K562 (cell line): ENCODE data around the gene B4GALT1. TPM values are rescaled to one million over a fixed set of nuclear protein-coding genes. Genes with fewer than 3 reads are reported as not detected.

Source experiments
- ARID1B ChIP-seq: fragments of 450-650 bp; IDR thresholded peaks from 2 replicates; pipeline ENCODE4 v1.6.1; 2016; ENCODE audit warnings: antibody characterized with exemption, mild to moderate bottlenecking, inconsistent platforms
- CREB1 ChIP-seq, 2 experiments: sonication (generic) in 1 of 2; formaldehyde crosslinking in 1 of 2; IDR thresholded peaks; 2 replicates each; pipeline versions ENCODE4 v1.6.1 to v1.8.0; 2012 to 2022; ENCODE audit warnings: inconsistent platforms in 1 of 2, mild to moderate bottlenecking in 1 of 2, missing genetic modification reagents in 1 of 2, moderate library complexity in 1 of 2
- GABPB1 ChIP-seq: sonication (generic); formaldehyde crosslinking; IDR thresholded peaks from 2 replicates; pipeline ENCODE4 v1.8.0; 2022; ENCODE audit warnings: mild to moderate bottlenecking, missing genetic modification reagents
- HDAC1 ChIP-seq, 2 experiments: fragments of 450-650 bp; IDR thresholded peaks; 2 replicates each; pipeline ENCODE4 v1.6.1; 2016 to 2017; ENCODE audit warnings: inconsistent platforms in 1 of 2, mild to moderate bottlenecking in 1 of 2, moderate library complexity in 1 of 2
- KLF16 ChIP-seq: IDR thresholded peaks from 2 replicates; pipeline ENCODE4 v1.6.1; 2016; ENCODE audit warnings: antibody characterized with exemption
- PCBP1 ChIP-seq: fragments of 200-400 bp; formaldehyde crosslinking; IDR thresholded peaks from 2 replicates; pipeline ENCODE4 v1.6.1; 2018; ENCODE audit warnings: mild to moderate bottlenecking, low read depth, low read length; ENCODE audit not compliant: poor library complexity, severe bottlenecking
- RB1 ChIP-seq: fragments of 450-650 bp; IDR thresholded peaks from 2 replicates; pipeline ENCODE4 v1.6.1; 2017; ENCODE audit warnings: low read depth, mild to moderate bottlenecking
- RBM22 ChIP-seq: fragments of 200-400 bp; formaldehyde crosslinking; IDR thresholded peaks from 2 replicates; pipeline ENCODE4 v1.6.1; 2018; ENCODE audit warnings: low read length, low read depth; ENCODE audit not compliant: poor library complexity, severe bottlenecking
- SLC30A9 ChIP-seq: fragments of 250-450 bp; sonication (Bioruptor Pico); IDR thresholded peaks from 2 replicates; pipeline ENCODE4 v1.8.0; 2022; ENCODE audit warnings: mild to moderate bottlenecking, moderate library complexity
- SMAD4 ChIP-seq: fragments of 250-450 bp; sonication (Bioruptor Pico); conservative IDR thresholded peaks from 2 replicates; pipeline ENCODE4 v1.8.0; 2021; ENCODE audit warnings: inconsistent platforms, mild to moderate bottlenecking, moderate library complexity
- TAL1 ChIP-seq: fragments of 450-650 bp; IDR thresholded peaks from 2 replicates; pipeline ENCODE4 v1.6.1; 2016; ENCODE audit warnings: mild to moderate bottlenecking
- TGIF2 ChIP-seq: sonication (generic); formaldehyde crosslinking; IDR thresholded peaks from 2 replicates; pipeline ENCODE4 v1.8.1; 2022; ENCODE audit warnings: mild to moderate bottlenecking, missing genetic modification reagents, moderate library complexity
- ZFX ChIP-seq: sonication (generic); formaldehyde crosslinking; IDR thresholded peaks from 2 replicates; pipeline ENCODE4 v1.8.0; 2022; ENCODE audit warnings: mild to moderate bottlenecking, missing genetic modification reagents, moderate library complexity
- ZNF644 ChIP-seq: fragments of 200-800 bp; sonication (Bioruptor generic); IDR thresholded peaks from 2 replicates; pipeline ENCODE4 v1.6.1; 2016; ENCODE audit warnings: low read depth, missing genetic modification characterization, missing compliant biosample characterization
- polyA plus RNA-seq, 8 experiments: library from polyadenylated mRNA; depleted of rRNA in 4 of 8; stranded (reverse) in 5 of 8; unstranded in 3 of 8; fragments of >200 nt; fragmentation: Nextera tagmentation in 2 of 8; fragmentation: Illumina TruSeq in 1 of 8; extraction: Ambion mirVana in 2 of 8; extraction: Trizol in 1 of 8; gene quantifications; 2 replicates each; pipeline versions ENCODE4 v1.2.1 to v1.2.3, GENCODE V29; 2011 to 2014; ENCODE audit warnings: inconsistent platforms in 1 of 8, missing spikeins in 1 of 8
- total RNA-seq, 7 experiments: library from RNA; depleted of rRNA in 6 of 7; stranded (reverse); fragments of >200 nt in 6 of 7; fragmentation: Illumina TruSeq in 2 of 7; extraction: Trizol in 2 of 7; gene quantifications; 2 replicates each; pipeline versions ENCODE4 v1.2.1 to v1.2.3, GENCODE V29; 2011 to 2021; ENCODE audit warnings: low replicate concordance in 1 of 7
- TF ChIP-seq, protein P1 (sequence below), 2 experiments: fragments of 450-650 bp; formaldehyde crosslinking in 1 of 2; IDR thresholded peaks; 2 replicates each; pipeline versions ENCODE4 v1.4.0 to v1.6.1; 2014 to 2020; ENCODE audit warnings: mild to moderate bottlenecking in 2 of 2, borderline replicate concordance in 1 of 2, low read depth in 1 of 2
- TF ChIP-seq, protein P2 (sequence below), 2 experiments: IDR thresholded peaks; 2 replicates each; pipeline ENCODE4 v1.6.1; 2012; ENCODE audit warnings: improper control_type of control experiment in 2 of 2, low read depth in 2 of 2, low read length in 2 of 2, borderline replicate concordance in 1 of 2

B4GALT1 gene
- total and polyA plus RNA-seq, 9 of the 15 experiments (the other 6 are each of a cell fraction or from before 2014, with no cell fraction given) = 4.1 to 26.8 (median 7.1) TPM

DNA sequence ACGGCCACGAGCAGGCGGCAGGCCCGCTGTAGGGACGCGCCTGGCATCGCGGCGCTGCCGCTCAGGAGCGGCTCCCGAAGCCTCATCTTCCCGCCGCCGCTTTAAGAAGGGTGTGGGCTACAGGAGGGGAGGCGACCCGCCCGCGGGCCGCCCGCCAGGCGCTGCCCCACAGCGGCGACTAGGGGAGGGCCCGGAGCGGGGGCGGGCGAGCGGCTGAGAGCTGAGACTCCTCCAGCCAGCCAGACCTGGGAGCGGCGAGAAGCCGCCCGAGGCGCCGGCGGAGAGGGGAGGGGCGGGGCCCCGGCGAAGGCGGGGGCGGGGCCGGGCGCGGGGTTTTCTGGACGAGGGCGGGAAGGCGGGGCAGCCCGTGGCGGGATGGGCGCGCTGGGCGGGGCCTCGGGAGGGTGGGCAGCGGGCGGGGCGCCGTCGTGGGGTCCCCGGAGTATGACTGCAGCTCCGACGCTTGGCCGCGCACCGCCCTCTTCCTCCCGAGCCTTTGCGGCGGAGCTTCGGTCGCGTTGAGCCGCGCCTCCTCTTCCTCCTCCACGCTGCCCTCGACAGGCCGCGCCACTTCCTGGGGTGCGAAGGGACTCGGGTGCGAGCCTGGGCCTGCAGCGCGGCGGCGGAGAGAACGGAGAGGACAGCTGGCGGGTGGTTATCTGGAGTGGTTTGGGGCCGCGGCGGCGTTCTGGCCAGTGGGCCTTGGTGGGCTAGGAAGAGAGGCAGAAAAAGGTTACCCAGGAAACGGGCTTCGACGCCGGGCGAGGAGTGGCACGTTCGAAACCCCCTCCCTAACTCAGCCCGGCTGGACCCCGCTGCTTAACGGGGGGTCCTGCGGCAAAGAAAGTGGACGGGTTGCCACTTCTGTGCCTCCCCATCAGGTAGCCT is at the start of gene B4GALT1 (continued):
- TF ChIP-seq TGIF2 (CRISPR knock-in tag) (0 out of 2 replicates have a peak, but pooled peaks have one; percentile 26), HDAC1 (IDR thresholded peaks at IDR 0.05) (peak in 1 of 2 experiments; percentile 29; a peak in 1 of 4 replicates), GABPB1 (CRISPR knock-in tag) (0 out of 2 replicates have a peak, but pooled peaks have one; percentile 55), KLF16 (no peak), ZFX (CRISPR knock-in tag) (peak; percentile 84), ZNF644 (tag) (no peak), PCBP1 (peak; percentile 6), SMAD4 (peak; percentile 10), CREB1 (IDR thresholded peaks at IDR 0.05) (0 out of 2 replicates have a peak, but pooled peaks have one; percentile 17), CREB1 (CRISPR knock-in tag; IDR thresholded peaks at IDR 0.05) (peak; percentile 49), SLC30A9 (no peak), ARID1B (peak; percentile 15; the same call in 1 of the 2 replicates), TAL1 (no peak), RBM22 (peak; percentile 2), RB1 (peak; percentile 52)
- TF ChIP-seq, protein P1, sequence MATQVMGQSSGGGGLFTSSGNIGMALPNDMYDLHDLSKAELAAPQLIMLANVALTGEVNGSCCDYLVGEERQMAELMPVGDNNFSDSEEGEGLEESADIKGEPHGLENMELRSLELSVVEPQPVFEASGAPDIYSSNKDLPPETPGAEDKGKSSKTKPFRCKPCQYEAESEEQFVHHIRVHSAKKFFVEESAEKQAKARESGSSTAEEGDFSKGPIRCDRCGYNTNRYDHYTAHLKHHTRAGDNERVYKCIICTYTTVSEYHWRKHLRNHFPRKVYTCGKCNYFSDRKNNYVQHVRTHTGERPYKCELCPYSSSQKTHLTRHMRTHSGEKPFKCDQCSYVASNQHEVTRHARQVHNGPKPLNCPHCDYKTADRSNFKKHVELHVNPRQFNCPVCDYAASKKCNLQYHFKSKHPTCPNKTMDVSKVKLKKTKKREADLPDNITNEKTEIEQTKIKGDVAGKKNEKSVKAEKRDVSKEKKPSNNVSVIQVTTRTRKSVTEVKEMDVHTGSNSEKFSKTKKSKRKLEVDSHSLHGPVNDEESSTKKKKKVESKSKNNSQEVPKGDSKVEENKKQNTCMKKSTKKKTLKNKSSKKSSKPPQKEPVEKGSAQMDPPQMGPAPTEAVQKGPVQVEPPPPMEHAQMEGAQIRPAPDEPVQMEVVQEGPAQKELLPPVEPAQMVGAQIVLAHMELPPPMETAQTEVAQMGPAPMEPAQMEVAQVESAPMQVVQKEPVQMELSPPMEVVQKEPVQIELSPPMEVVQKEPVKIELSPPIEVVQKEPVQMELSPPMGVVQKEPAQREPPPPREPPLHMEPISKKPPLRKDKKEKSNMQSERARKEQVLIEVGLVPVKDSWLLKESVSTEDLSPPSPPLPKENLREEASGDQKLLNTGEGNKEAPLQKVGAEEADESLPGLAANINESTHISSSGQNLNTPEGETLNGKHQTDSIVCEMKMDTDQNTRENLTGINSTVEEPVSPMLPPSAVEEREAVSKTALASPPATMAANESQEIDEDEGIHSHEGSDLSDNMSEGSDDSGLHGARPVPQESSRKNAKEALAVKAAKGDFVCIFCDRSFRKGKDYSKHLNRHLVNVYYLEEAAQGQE (IDR thresholded peaks at IDR 0.05; ENCODE audit: borderline replicate concordance) = no peak
- TF ChIP-seq, protein P1 (CRISPR knock-in tag; IDR thresholded peaks at IDR 0.05; ENCODE audit: low read depth) = 0 out of 2 replicates have a peak, but pooled peaks have one; percentile 45
- TF ChIP-seq, protein P2, sequence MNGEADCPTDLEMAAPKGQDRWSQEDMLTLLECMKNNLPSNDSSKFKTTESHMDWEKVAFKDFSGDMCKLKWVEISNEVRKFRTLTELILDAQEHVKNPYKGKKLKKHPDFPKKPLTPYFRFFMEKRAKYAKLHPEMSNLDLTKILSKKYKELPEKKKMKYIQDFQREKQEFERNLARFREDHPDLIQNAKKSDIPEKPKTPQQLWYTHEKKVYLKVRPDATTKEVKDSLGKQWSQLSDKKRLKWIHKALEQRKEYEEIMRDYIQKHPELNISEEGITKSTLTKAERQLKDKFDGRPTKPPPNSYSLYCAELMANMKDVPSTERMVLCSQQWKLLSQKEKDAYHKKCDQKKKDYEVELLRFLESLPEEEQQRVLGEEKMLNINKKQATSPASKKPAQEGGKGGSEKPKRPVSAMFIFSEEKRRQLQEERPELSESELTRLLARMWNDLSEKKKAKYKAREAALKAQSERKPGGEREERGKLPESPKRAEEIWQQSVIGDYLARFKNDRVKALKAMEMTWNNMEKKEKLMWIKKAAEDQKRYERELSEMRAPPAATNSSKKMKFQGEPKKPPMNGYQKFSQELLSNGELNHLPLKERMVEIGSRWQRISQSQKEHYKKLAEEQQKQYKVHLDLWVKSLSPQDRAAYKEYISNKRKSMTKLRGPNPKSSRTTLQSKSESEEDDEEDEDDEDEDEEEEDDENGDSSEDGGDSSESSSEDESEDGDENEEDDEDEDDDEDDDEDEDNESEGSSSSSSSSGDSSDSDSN (IDR thresholded peaks at IDR 0.05; ENCODE audit: borderline replicate concordance in 1 of 2, low read depth in 2 of 2, low read length in 2 of 2) = peak; percentile 42 to 59; a peak in 2 of 4 replicates
